NT2/D1 (cell line): ENCODE measurements around the gene RNPS1.

ENCODE experiments used
- SUZ12 ChIP-seq: IDR thresholded peaks from 2 replicates; pipeline ENCODE4 v1.6.1; 2011; ENCODE audit not compliant: insufficient read length, insufficient read depth; ENCODE audit errors: extremely low read depth
- YY1 ChIP-seq: IDR thresholded peaks from 2 replicates; pipeline ENCODE4 v1.6.1; 2011; ENCODE audit not compliant: insufficient read length, insufficient read depth
- ZNF274 ChIP-seq: IDR thresholded peaks from 2 replicates; pipeline ENCODE4 v1.6.1; 2011; ENCODE audit warnings: mild to moderate bottlenecking, low read depth, low read length

DNA sequence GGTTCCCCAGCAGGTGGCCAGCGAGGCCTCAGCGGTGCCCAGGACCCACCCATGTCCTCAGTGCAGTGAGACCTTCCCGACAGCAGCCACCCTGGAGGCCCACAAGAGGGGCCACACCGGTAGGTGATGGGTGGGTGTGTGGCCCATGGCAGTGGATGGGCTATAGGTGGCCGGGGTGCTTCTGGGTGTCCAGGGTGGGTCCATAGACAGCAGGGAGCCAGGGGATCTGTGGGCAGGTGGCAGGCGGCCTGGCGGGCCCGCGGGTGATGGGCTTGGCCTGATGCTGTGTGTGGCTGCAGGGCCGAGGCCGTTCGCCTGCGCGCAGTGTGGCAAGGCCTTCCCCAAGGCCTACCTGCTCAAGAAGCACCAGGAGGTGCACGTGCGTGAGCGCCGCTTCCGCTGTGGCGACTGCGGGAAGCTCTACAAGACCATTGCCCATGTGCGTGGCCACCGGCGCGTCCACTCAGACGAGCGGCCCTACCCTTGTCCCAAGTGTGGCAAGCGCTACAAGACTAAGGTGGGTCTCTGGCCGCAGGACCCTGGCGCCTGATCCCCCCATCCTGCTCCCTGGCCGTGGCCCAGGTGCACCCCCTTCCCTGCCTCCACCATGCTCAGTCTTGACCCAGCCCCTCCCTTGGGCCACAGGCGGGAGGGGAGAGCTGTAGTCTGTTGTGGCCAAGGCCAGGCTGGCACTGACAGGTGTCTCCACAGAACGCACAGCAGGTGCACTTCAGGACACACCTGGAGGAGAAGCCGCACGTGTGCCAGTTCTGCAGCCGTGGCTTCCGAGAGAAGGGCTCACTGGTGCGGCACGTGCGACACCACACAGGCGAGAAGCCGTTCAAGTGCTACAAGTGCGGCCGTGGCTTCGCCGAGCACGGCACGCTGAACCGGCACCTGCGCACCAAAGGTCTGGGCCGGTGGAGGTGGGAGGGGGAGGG is 33.8 kb downstream of the RNPS1 start:
- TF ChIP-seq YY1 (no peak), ZNF274 (no peak), SUZ12 (no peak)
